SK-N-SH treated with all-trans-retinoic acid at 6 μM for 48 hours (cell line): ENCODE data around the gene GPRIN3.

Source experiments
- BACH2 ChIP-seq: fragments of 250-450 bp; sonication (Bioruptor Pico); IDR thresholded peaks from 2 replicates; pipeline ENCODE4 v1.9.0; 2021; ENCODE audit warnings: mild to moderate bottlenecking, borderline replicate concordance
- ISL1 ChIP-seq: fragments of 250-450 bp; sonication (Bioruptor Pico); IDR thresholded peaks from 2 replicates; pipeline ENCODE4 v2.1.2; 2022; ENCODE audit warnings: mild to moderate bottlenecking, moderate library complexity
- RARB ChIP-seq: fragments of 250-450 bp; sonication (Bioruptor Pico); IDR thresholded peaks from 2 replicates; pipeline ENCODE4 v1.8.0; 2021; ENCODE audit warnings: mild to moderate bottlenecking, moderate library complexity
- TOX ChIP-seq: fragments of 250-450 bp; sonication (Bioruptor Pico); IDR thresholded peaks from 2 replicates; pipeline ENCODE4 v1.8.0; 2021; ENCODE audit warnings: mild to moderate bottlenecking, moderate library complexity, borderline replicate concordance
- ZFP3 ChIP-seq: fragments of 250-450 bp; sonication (Bioruptor Pico); IDR thresholded peaks from 2 replicates; pipeline ENCODE4 v1.5.0; 2020; ENCODE audit warnings: mild to moderate bottlenecking, moderate library complexity
- ZNF70 ChIP-seq: fragments of 450-650 bp; formaldehyde crosslinking; IDR thresholded peaks from 2 replicates; pipeline ENCODE4 v1.5.0; 2020; ENCODE audit warnings: mild to moderate bottlenecking, moderate library complexity

DNA sequence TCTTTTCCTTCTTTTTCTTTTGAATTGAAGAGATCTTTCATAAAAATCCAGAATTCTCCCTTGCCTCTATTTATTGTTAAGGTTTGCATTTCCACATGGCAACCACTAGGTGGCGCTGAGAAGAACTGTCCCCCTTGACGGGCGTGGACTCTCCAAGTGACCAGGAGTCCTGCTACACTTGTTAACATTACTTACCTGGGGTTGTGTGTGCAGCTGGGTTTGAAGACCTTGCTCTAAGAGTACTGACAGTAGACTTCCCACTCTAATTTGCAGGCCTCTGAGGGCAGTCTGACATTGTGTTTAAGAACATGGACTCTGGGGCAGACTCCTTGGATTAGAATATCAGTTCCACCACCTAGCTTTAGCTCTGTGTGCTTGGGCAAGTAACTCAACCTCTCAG, 52.8 kb downstream of the GPRIN3 start:
- TF ChIP-seq ISL1 (CRISPR knock-in tag): no peak
- TF ChIP-seq ZNF70 (CRISPR knock-in tag): no peak
- no peak for TF ChIP-seq RARB
- TF ChIP-seq TOX (CRISPR knock-in tag): no peak
- no peak for TF ChIP-seq ZFP3 (CRISPR knock-in tag)
- no peak for TF ChIP-seq BACH2 (CRISPR knock-in tag)
